ENCODE measurements around the gene ADCY1.

Gene ADCY1

GRCh38 chr7:45698303-45699014, 124.3 kb downstream of the ADCY1 start:
- no peak for DNase-seq

GRCh38 chr7:45699015-45699309, 124.8 kb downstream of the ADCY1 start:
- DNase-seq: no peak

- no peak for DNase-seq
These were observed 125.7 kb downstream of the ADCY1 start for GRCh38 chr7:45699726-45700390.

- no peak for DNase-seq
These were observed 126.4 kb downstream of the ADCY1 start for GRCh38 chr7:45700556-45700955.

DNA sequence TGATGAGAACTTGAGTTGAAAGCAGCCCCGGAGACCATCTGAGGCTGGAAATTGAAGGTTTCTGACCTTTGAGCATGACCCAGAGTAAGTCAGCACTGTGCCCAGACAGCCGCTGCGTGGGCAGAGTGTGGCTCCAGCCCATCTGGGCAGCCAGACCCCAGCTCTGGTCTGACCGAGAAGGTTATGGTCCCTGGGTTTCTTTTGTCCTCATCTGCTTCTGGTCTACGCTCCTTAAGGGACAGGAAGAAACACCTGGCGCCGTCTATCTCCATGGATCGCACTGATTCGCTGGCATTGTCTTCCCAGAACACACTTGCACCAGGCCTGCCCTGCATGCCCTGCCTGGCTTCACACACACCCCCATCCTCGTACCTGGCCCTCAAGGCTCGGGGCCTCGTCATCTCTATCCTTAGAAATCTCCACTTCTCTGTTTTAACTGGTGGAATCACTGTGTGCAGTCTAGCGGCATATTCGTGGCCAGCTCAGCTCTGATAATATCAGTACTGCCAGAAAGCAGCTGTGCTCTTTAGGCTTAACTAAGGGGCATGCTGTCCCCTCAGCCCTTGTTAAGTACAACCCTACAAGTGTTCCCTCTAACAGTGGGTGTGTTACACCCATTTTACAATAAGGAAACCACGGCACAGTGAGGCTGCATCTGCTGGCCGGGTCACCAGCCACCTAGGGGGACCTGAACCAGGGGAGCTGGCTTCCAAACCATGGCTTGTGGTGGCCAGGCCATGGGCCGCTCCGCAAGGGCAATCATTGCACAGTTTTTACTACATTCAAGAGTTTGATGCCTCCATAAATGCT, 127.7 kb downstream of the ADCY1 start:
- DNase-seq: no peak

DNA sequence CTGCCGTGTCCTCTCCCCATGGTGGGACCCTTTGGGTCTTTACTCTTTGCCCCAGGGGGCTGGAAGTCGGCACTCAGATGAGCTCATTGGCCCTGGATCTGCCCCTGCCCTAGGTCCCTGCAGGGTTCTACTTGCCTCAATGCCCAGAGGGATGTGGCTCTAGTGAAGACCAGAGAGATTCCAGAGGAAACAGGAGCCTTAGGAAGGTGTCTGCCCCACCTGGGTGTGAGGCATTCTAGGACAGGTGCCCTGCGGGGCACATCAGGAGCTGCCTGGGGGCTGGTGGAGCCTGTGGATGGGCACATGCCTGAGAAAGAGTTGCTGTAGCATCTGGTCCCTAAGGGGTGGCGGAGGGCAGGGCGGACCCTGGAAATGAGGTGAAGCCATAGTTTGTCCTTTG, 128.6 kb downstream of the ADCY1 start:
- DNase-seq: no peak

- no peak for DNase-seq
These were observed 129.2 kb downstream of the ADCY1 start for GRCh38 chr7:45703373-45703821.

DNA sequence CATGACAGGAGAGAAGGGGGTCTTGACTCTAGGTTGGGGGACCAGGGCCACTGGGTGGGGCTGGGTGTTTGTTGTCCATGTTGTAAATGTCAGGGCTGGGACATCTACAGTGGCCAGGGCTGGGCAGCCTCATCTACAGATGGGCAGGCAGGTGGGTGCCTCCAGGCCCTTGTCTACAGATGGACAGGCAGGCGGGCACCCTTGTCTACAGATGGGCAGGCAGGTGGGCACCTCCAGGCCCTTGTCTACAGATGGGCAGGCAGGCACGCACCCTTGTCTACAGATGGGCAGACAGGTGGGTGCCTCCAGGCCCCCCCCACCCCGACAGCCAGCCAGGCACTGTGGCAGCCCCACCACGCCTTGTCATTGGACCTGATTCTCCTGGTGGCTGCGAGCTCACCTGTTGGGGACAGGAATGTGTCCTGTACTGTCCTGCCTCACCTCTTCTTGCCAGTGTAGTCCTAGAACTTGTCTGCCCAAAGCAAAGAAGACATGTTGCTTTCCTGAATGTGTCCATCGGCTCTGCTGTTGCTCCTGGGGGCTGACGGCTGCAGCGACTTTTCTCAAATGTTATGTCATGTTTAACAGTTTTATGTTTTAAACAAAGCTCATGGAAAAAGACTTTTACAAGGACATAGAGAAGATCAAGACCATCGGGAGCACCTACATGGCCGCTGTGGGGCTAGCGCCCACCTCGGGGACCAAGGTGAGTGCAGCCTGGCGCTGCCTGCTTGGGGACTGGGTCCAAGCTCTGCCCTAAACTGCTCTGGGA, 129.9 kb downstream of the ADCY1 start:
- DNase-seq: no peak

- DNase-seq: no peak
These were observed 130.5 kb downstream of the ADCY1 start for GRCh38 chr7:45704683-45705016.

- no peak for DNase-seq
These were observed 134.1 kb downstream of the ADCY1 start for GRCh38 chr7:45708046-45708950.

- no peak for DNase-seq
These were observed 135.2 kb downstream of the ADCY1 start for GRCh38 chr7:45709168-45710042.

DNA sequence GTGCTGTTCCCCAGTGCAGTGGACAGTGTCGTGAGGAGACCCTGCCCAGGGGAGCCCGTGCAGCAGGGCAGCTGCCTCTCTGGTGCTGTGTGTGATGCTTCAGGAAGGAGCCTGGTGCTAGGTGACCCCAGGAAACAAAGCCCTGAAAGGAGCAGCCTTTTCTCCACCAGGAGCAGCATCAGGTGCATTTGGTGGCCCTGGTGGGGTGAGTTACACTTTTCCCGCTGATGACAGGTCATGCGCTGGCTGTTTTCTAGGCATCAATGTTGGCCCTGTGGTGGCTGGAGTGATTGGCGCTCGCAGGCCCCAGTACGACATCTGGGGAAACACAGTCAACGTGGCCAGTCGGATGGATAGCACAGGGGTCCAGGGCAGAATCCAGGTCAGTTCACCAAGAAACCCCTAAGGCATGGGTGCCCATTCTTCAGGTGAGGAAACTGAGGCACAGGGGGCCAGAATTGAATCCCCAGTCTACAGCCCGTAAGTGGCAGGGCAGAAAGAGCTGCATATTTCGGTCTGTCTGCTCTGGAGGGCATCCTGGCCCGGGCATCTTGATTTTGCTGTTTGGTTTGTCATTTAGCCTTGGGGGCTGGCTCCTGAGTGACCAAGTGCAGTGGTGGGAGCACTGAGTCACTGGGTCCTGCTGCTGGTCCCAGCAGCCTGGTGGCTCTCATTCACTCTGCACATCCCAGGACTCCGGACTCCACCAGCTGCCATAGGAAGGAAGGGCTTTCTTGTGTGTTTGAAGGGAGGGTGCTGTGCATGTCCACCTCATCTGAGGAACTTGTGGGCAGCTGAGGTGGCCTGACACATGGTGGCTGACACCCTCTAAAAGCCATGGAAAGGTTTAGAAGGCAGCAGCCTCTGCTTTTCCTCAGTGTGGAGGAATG, 136.3 kb downstream of the ADCY1 start:
- no peak for DNase-seq

GRCh38 chr7:45711161-45711490, 137.0 kb downstream of the ADCY1 start:
- DNase-seq: no peak

- DNase-seq: no peak
These were observed 138.0 kb downstream of the ADCY1 start for GRCh38 chr7:45712057-45712689.

GRCh38 chr7:45712872-45713668, 138.9 kb downstream of the ADCY1 start:
- DNase-seq: no peak

GRCh38 chr7:45713669-45714520, 139.7 kb downstream of the ADCY1 start:
- no peak for DNase-seq

GRCh38 chr7:45714521-45714820, 140.3 kb downstream of the ADCY1 start:
- DNase-seq: no peak

Measured in CD4-positive, alpha-beta T cell treated with Interferon alpha-2 for 1 hour (primary cell).